HG02798 (cell line): Measurements from ENCODE around the gene HYKK.
"Not testable (repeated sequence)": the region's sequence is repeated elsewhere in the genome, so short reads cannot be mapped to it uniquely, and the experiment has no call there.

ENCODE experiments used
- ATAC-seq: cut with Tn5 transposase; IDR thresholded peaks from one replicate; pipeline ENCODE4 v1.9.1; 2021; ENCODE audit warnings: mild to moderate bottlenecking; ENCODE audit not compliant: unreplicated experiment, poor library complexity

HYKK gene

GRCh38 chr15:78539464-78540140 lies 32.2 kb downstream of the HYKK start:
- ATAC-seq = not testable (repeated sequence)

GRCh38 chr15:78540141-78540870 lies 32.9 kb downstream of the HYKK start, which contains the start of gene PSMA4:
PSMA4 (plus strand) TSS chr15:78540444; CDS start chr15:78541928, 1,484 bp downstream.
- ATAC-seq = peak; percentile 90

GRCh38 chr15:78540871-78541743 lies 33.7 kb downstream of the HYKK start:
- no peak for ATAC-seq

GRCh38 chr15:78541744-78542034 lies 34.3 kb downstream of the HYKK start:
- no peak for ATAC-seq

GRCh38 chr15:78542647-78543046 lies 35.3 kb downstream of the HYKK start:
- ATAC-seq = no peak

GRCh38 chr15:78550194-78550593 lies 42.8 kb downstream of the HYKK start:
- no peak for ATAC-seq

GRCh38 chr15:78550815-78551214 lies 43.4 kb downstream of the HYKK start:
- ATAC-seq = no peak

GRCh38 chr15:78551902-78552301 lies 44.5 kb downstream of the HYKK start:
- ATAC-seq = peak; percentile 50

GRCh38 chr15:78552597-78552996 lies 45.2 kb downstream of the HYKK start:
- no peak for ATAC-seq

- ATAC-seq = not testable (repeated sequence)
These were observed 52.8 kb downstream of the HYKK start for GRCh38 chr15:78560201-78560600.

GRCh38 chr15:78561490-78561889 lies 54.1 kb downstream of the HYKK start:
- ATAC-seq = no peak

GRCh38 chr15:78563092-78563491 lies 55.7 kb downstream of the HYKK start:
- ATAC-seq = no peak

- peak; percentile 4 for ATAC-seq
These were observed 57.3 kb downstream of the HYKK start for GRCh38 chr15:78564743-78565096.

- peak; percentile 92 for ATAC-seq
These were observed 57.9 kb downstream of the HYKK start, which contains the start of gene CHRNA5 for GRCh38 chr15:78565097-78565950. CHRNA5 (plus strand) TSS chr15:78565520; CDS start chr15:78565720, 200 bp downstream.

- peak; percentile 13 for ATAC-seq
These were observed 58.8 kb downstream of the HYKK start for GRCh38 chr15:78565951-78566774.

- no peak for ATAC-seq
These were observed 60.2 kb downstream of the HYKK start for GRCh38 chr15:78567531-78567930.

GRCh38 chr15:78570710-78571109 lies 63.3 kb downstream of the HYKK start:
- ATAC-seq = no peak

- ATAC-seq = no peak
These were observed 64.0 kb downstream of the HYKK start for GRCh38 chr15:78571382-78571781.

GRCh38 chr15:78573416-78573815 lies 66.0 kb downstream of the HYKK start:
- ATAC-seq = no peak
